ENCODE results near the gene NR2F2. TPM values are rescaled to one million over a fixed set of nuclear protein-coding genes. Genes with fewer than 3 reads are reported as not detected.

Gene NR2F2
- total RNA-seq, 6 donors from 2014 or later = 10.8 to 64.7 (median 30.1) TPM

DNA sequence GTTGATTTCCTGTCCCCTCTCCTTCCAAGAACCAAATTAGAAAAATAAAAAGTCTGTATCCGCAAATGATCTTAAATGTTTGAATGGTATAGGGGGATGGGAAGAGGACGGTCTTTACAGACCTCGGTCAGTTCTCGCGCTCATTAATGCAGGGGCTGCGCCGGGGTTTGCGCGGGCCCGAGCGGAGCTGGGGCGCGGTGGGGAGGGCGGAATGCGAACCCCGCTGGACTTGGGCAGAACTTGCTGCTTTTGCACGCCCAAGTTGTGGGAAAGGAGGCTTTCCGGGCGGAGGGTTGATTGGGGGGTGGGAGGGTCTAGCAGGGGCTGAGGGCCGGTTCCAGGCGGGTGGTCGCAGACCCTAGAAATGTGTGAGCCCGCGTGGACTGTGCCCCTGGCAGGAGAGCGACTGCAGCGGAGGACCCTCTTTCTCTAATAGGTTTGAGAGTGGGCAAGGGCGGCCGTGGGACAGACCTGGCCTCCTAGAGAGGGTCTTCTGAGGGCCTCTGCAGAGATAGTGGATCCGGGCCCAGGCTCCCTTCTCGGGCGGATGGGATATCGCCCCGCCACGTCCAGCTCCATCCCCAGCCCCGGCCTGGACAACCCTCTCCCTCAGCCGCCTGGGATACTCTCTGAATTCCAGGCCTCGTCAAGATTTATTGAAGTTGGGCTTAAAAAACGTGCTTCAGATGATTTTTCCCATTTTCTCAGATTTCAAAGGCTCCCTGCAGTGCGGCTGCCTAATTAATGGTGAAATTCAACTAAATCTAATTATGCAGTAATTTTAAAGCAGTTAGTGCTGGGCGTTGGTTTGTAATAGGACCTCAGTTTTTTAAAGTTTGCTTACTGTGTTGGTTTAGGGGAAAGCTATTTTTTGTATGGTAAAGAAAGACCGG, 11.3 kb downstream of the NR2F2 start:
- no peaks in the 10 kb centered on the region for H3K27me3 ChIP-seq
- peaks cover 0 to 5% (median 0%) of the 10 kb centered on the region in 4 donors for H3K36me3 ChIP-seq
- ATAC-seq (ENCODE audit: low FRiP score in 2 of 2) (peak in 1 of 2 donors; percentile 44), DNase-seq (peak in 1 of 2 donors; percentile 78)
- peaks cover 0 to 29% (median 9%) of the 10 kb centered on the region in 4 donors for H3K4me1 ChIP-seq
- 48 to 56% methylated on average over 26 to 41 of the region's 41 CpGs for WGBS, 2 donors
- TF ChIP-seq POLR2AphosphoS5 (IDR thresholded peaks at IDR 0.05) (no peak), EP300 (IDR thresholded peaks at IDR 0.05) (no peak), POLR2A (IDR thresholded peaks at IDR 0.05) (no peak), CTCF (IDR thresholded peaks at IDR 0.05) (no peak)
- peak overlapping the region; percentile 89 to 94 (median 94) for H3K27ac ChIP-seq
- no peaks in the 10 kb centered on the region for H3K9me3 ChIP-seq
- H3K4me3 ChIP-seq = peak overlapping the region in 3 of 4 donors; percentile 63 to 78 (median 67)

- TF ChIP-seq POLR2AphosphoS5 (IDR thresholded peaks at IDR 0.05) (no peak), CTCF (IDR thresholded peaks at IDR 0.05) (no peak), EP300 (IDR thresholded peaks at IDR 0.05) (no peak), POLR2A (IDR thresholded peaks at IDR 0.05) (no peak)
- Histone ChIP-seq H3K27ac (peak overlapping the region; percentile 89 to 94 (median 94)), H3K9me3 (no peaks in the 10 kb centered on the region), H3K36me3 (peaks cover 0 to 5% (median 0%) of the 10 kb centered on the region in 4 donors), H3K4me3 (peak overlapping the region in 2 of 4 donors; percentile 67 to 78), H3K27me3 (no peaks in the 10 kb centered on the region), H3K4me1 (peaks cover 0 to 29% (median 9%) of the 10 kb centered on the region in 4 donors)
- DNase-seq (no peak), ATAC-seq (ENCODE audit: low FRiP score in 2 of 2) (no peak)
- WGBS, 2 donors = 52 to 66% methylated on average over 16 of the region's 16 CpGs
Observed at GRCh38 chr15:96342406-96343112, 12.1 kb downstream of the NR2F2 start.

- Histone ChIP-seq H3K27ac (peak overlapping the region; percentile 89 to 94 (median 94)), H3K9me3 (no peaks in the 10 kb centered on the region), H3K4me3 (peak overlapping the region in 2 of 4 donors; percentile 25 to 78), H3K36me3 (peaks cover 0 to 5% (median 0%) of the 10 kb centered on the region in 4 donors), H3K4me1 (peaks cover 0 to 22% (median 9%) of the 10 kb centered on the region in 4 donors), H3K27me3 (no peaks in the 10 kb centered on the region)
- ATAC-seq (ENCODE audit: low FRiP score in 2 of 2) = no peak
- 60 to 75% methylated on average over 47 of the region's 47 CpGs for WGBS, 2 donors
- TF ChIP-seq CTCF (IDR thresholded peaks at IDR 0.05) (no peak), POLR2AphosphoS5 (IDR thresholded peaks at IDR 0.05) (no peak), EP300 (IDR thresholded peaks at IDR 0.05) (no peak), POLR2A (IDR thresholded peaks at IDR 0.05) (no peak)
- DNase-seq = peak in 1 of 2 donors; percentile 80
Observed at GRCh38 chr15:96343113-96344059, 12.9 kb downstream of the NR2F2 start.

DNA sequence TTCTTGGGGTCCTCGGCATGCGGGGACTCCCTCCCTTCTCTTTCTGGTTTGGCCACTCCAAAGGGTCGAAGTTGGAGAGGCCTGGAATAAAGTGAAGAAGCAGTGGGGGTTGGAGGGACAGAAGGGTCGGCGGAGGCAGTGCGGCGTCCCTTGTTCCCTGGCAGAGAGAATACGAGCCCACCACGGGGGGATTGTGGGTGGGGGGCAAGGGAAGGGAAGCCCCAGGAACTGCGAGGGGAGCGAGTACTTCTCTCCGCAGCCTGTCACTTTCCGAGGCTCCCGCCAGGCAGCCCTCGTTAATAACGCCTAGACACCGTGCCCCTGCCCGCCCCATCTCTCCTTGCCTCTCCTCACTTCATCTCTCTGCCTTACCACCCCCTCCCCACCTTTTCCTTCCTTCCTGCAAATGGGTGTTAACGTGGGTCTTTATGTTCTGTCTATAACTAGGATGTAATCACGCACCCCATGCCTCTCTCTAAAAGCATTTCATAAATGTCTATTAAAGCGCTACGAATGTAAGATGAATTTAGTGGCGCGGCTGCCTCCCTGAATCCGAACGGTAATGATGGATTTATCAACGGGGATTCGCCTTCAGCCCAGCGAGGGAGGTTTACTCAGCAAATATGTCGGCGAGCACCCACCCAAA, 13.7 kb downstream of the NR2F2 start:
- Histone ChIP-seq H3K36me3 (peaks cover 0 to under 1% (median 0%) of the 10 kb centered on the region in 4 donors), H3K4me1 (peaks cover 0 to 14% (median 9%) of the 10 kb centered on the region in 4 donors), H3K27ac (peak overlapping the region; percentile 89 to 94 (median 94)), H3K4me3 (peak overlapping the region in 2 of 4 donors; percentile 49 to 78), H3K9me3 (no peaks in the 10 kb centered on the region), H3K27me3 (no peaks in the 10 kb centered on the region)
- ATAC-seq (ENCODE audit: low FRiP score in 2 of 2) = no peak
- WGBS, 2 donors = 52 to 63% methylated on average over 29 to 31 of the region's 31 CpGs
- no peak for DNase-seq
- TF ChIP-seq EP300 (IDR thresholded peaks at IDR 0.05) (no peak), CTCF (IDR thresholded peaks at IDR 0.05) (no peak)
